Keratinocyte (primary cell): ENCODE data around the gene CYP2D6. TPM values are rescaled to one million over a fixed set of nuclear protein-coding genes. Genes with fewer than 3 reads are reported as not detected.

Source experiments
- DNase-seq: peaks from one replicate; pipeline ENCODE4 v3.0.0-alpha.2; 2011; ENCODE audit warnings: low read depth, missing footprints, low spot score
- FAIRE-seq: peaks from 2 replicates; lab custom pipeline; 2011; peaks lifted over from hg19 to GRCh38; lab: Jason Lieb, UNC
- H2AFZ ChIP-seq: 2 replicates; pipeline ENCODE4 v1.6.0; 2012; ENCODE audit warnings: low read length, control low read depth, inconsistent platforms; ENCODE audit not compliant: control insufficient read depth
- H3K27ac ChIP-seq: 2 replicates; pipeline ENCODE4 v1.5.1; 2011; ENCODE audit warnings: low read length; ENCODE audit not compliant: control insufficient read depth, insufficient read depth
- H3K27me3 ChIP-seq: 3 replicates; pipeline ENCODE4 v1.6.0; 2011; ENCODE audit warnings: low read length; ENCODE audit not compliant: control insufficient read depth, insufficient read depth; ENCODE audit errors: extremely low read depth
- H3K36me3 ChIP-seq, 2 experiments: 2 replicates in 1 of 2; 3 replicates in 1 of 2; pipeline ENCODE4 v1.5.1; 2011; ENCODE audit warnings: low read length in 2 of 2, mild to moderate bottlenecking in 1 of 2; ENCODE audit not compliant: control insufficient read depth in 2 of 2, insufficient read depth in 2 of 2; ENCODE audit errors: extremely low read depth in 1 of 2
- H3K4me1 ChIP-seq: 3 replicates; pipeline ENCODE4 v1.5.1; 2011; ENCODE audit warnings: low read length; ENCODE audit not compliant: control insufficient read depth, insufficient read depth; ENCODE audit errors: extremely low read depth
- H3K4me2 ChIP-seq: 3 replicates; pipeline ENCODE4 v1.6.0; 2011; ENCODE audit warnings: low read depth, low read length; ENCODE audit not compliant: control insufficient read depth, insufficient read depth; ENCODE audit errors: extremely low read depth
- H3K4me3 ChIP-seq, 3 experiments: fragments of 200-600 bp in 1 of 3; sonication (generic) in 1 of 3; 2 replicates in 2 of 3; 3 replicates in 1 of 3; pipeline ENCODE4 v1.5.1; 2011 to 2016; ENCODE audit warnings: low read length in 3 of 3, mild to moderate bottlenecking in 3 of 3, control low read depth in 2 of 3, inconsistent platforms in 1 of 3, low read depth in 1 of 3, mixed read lengths in 1 of 3, mixed run types in 1 of 3, moderate library complexity in 1 of 3; ENCODE audit not compliant: control insufficient read depth in 2 of 3, insufficient read depth in 2 of 3; ENCODE audit errors: extremely low read depth in 1 of 3
- H3K79me2 ChIP-seq: 2 replicates; pipeline ENCODE4 v1.6.0; 2012; ENCODE audit warnings: low read length; ENCODE audit not compliant: control insufficient read depth, insufficient read depth
- H3K9ac ChIP-seq: 3 replicates; pipeline ENCODE4 v1.6.0; 2011; ENCODE audit warnings: low read length; ENCODE audit not compliant: control insufficient read depth, insufficient read depth; ENCODE audit errors: extremely low read depth
- H3K9me1 ChIP-seq: 3 replicates; pipeline ENCODE4 v1.6.0; 2011; ENCODE audit warnings: low read length; ENCODE audit not compliant: control insufficient read depth, insufficient read depth; ENCODE audit errors: extremely low read depth
- H3K9me3 ChIP-seq: 2 replicates; pipeline ENCODE4 v1.5.1; 2012; ENCODE audit warnings: low read depth, low read length; ENCODE audit not compliant: control insufficient read depth
- H4K20me1 ChIP-seq: 3 replicates; pipeline ENCODE4 v1.6.0; 2011; ENCODE audit warnings: low read length; ENCODE audit not compliant: control insufficient read depth, insufficient read depth; ENCODE audit errors: extremely low read depth
- EZH2 ChIP-seq: IDR thresholded peaks from one replicate; pipeline ENCODE4 v1.6.1; 2012; ENCODE audit warnings: inconsistent platforms, mild to moderate bottlenecking, low read length, moderate library complexity
- dilution Hi-C: fragments of 300-500 bp; cut with MboI; formaldehyde crosslinking; loops from one replicate; pipeline ENCODE4 v1.7.0; 2020; ENCODE audit warnings: low sequenced_read_pairs; ENCODE audit not compliant: extremely low pct_ligation_motif_present
- polyA plus RNA-seq, 5 experiments: library from polyadenylated mRNA; depleted of rRNA in 3 of 5; stranded (reverse) in 3 of 5; stranded (forward) in 1 of 5; unstranded in 1 of 5; fragments of >200 nt; gene quantifications; 1 replicate in 1 of 5; 2 replicates in 3 of 5; 3 replicates in 1 of 5; pipeline versions ENCODE4 v1.2.1 to v1.2.3, GENCODE V29; 2011 to 2012; ENCODE audit warnings: missing spikeins in 2 of 5, low read depth in 1 of 5, low replicate concordance in 1 of 5
- TF ChIP-seq, protein P1 (sequence below), 3 experiments: IDR thresholded peaks in 1 of 3; conservative IDR thresholded peaks in 1 of 3; optimal IDR thresholded peaks in 1 of 3; 2 replicates in 2 of 3; 3 replicates in 1 of 3; pipeline versions ENCODE3 to v1.5.1; 2011; ENCODE audit warnings: low read length in 3 of 3, mild to moderate bottlenecking in 3 of 3, moderate library complexity in 2 of 3, control low read depth in 1 of 3, inconsistent platforms in 1 of 3; ENCODE audit not compliant: insufficient read depth in 2 of 3; ENCODE audit errors: extremely low read depth in 1 of 3

The CYP2D6 gene
- polyA plus RNA-seq, 1 donor (not counting 4 experiments of a cell fraction or from before 2014, with no cell fraction given) = 0.81 TPM

DNA sequence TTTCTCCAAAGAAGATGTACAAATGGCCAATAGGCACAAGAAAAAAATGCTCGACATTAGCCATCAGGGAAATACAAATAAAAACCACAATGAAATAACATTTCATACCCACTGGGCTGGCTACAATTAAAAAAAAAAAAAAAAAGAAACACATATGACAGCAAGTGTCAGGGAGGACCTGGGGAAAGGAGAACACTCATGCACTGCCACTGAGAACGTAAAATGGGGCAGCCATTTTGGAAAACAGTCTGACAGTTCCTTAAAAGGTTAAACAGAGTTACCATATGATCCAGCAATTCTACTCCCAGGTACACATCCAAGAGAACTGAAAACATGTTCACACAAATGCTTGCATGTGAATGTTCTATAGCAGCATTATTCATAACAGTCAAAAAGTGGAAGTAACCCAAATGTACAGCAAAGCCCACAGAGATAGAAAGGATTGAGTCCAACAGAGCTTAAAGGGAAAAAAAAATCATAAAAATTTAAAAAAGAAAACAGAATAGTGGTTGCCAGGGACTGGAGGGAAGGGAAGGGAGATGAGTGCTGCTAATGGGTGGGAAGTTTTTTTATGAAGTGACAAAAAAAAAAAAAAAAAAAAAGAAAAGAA, 48.4 kb upstream of the CYP2D6 start:
- FAIRE-seq = no peak
- no peaks in the 10 kb centered on the region for H3K9me3 ChIP-seq
- TF ChIP-seq, protein P1, sequence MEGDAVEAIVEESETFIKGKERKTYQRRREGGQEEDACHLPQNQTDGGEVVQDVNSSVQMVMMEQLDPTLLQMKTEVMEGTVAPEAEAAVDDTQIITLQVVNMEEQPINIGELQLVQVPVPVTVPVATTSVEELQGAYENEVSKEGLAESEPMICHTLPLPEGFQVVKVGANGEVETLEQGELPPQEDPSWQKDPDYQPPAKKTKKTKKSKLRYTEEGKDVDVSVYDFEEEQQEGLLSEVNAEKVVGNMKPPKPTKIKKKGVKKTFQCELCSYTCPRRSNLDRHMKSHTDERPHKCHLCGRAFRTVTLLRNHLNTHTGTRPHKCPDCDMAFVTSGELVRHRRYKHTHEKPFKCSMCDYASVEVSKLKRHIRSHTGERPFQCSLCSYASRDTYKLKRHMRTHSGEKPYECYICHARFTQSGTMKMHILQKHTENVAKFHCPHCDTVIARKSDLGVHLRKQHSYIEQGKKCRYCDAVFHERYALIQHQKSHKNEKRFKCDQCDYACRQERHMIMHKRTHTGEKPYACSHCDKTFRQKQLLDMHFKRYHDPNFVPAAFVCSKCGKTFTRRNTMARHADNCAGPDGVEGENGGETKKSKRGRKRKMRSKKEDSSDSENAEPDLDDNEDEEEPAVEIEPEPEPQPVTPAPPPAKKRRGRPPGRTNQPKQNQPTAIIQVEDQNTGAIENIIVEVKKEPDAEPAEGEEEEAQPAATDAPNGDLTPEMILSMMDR (optimal IDR thresholded peaks at IDR 0.05 in 1 of 3, IDR thresholded peaks at IDR 0.05 in 1 of 3, conservative IDR thresholded peaks at IDR 0.05 in 1 of 3; ENCODE audit: extremely low read depth in 1 of 3, insufficient read depth in 2 of 3, low read length in 3 of 3) = no peak
- TF ChIP-seq EZH2 = no peak
- H3K4me2 ChIP-seq = no peak overlapping the region
- DNase-seq = no peak
- peaks cover 5 to 15% of the 10 kb centered on the region in 2 experiments for H3K36me3 ChIP-seq
- H3K79me2 ChIP-seq = peaks cover 39% of the 10 kb centered on the region
- H3K9ac ChIP-seq = no peak overlapping the region
- dilution Hi-C loops = no loop called here
- H2AFZ ChIP-seq = no peak overlapping the region
- no peaks in the 10 kb centered on the region for H3K4me1 ChIP-seq
- H3K9me1 ChIP-seq = peaks cover 4% of the 10 kb centered on the region
- peaks cover 4% of the 10 kb centered on the region for H4K20me1 ChIP-seq
- H3K27me3 ChIP-seq = no peaks in the 10 kb centered on the region
- H3K4me3 ChIP-seq = no peak overlapping the region
- H3K27ac ChIP-seq = no peak overlapping the region

DNA sequence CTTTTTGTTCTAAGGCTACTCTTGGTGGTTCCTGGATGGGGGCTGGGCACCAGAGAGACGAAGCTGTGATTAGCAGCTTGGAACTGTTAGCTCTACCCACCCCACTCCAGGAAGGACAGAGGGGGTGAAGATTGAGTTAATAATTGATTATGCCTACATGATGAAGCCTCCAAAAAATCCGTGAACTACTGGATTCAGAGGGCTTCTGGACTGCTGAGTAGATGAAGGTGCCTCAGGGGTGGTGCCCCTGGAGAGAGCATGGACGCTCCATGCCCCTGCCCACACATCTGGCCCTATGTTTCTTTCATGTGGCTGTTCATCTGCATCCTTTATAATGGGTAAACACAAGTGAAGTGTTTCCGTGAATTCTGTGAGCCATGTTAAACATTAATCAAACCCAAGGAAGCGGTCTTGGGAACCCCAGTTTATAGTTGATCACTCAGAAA, 47.3 kb upstream of the CYP2D6 start:
- Histone ChIP-seq H3K9me3 (no peaks in the 10 kb centered on the region), H4K20me1 (peaks cover 3% of the 10 kb centered on the region), H3K79me2 (peaks cover 39% of the 10 kb centered on the region), H3K36me3 (peaks cover 5 to 17% of the 10 kb centered on the region in 2 experiments), H3K9ac (no peak overlapping the region), H3K27me3 (no peaks in the 10 kb centered on the region), H3K9me1 (peaks cover 4% of the 10 kb centered on the region), H3K4me2 (no peak overlapping the region), H2AFZ (no peak overlapping the region), H3K4me3 (no peak overlapping the region), H3K27ac (no peak overlapping the region), H3K4me1 (peaks cover under 1% of the 10 kb centered on the region)
- no peak for DNase-seq
- no peak for TF ChIP-seq EZH2
- TF ChIP-seq, protein P1 (optimal IDR thresholded peaks at IDR 0.05 in 1 of 3, IDR thresholded peaks at IDR 0.05 in 1 of 3, conservative IDR thresholded peaks at IDR 0.05 in 1 of 3; ENCODE audit: extremely low read depth in 1 of 3, insufficient read depth in 2 of 3, low read length in 3 of 3) = no peak
- FAIRE-seq = no peak
- dilution Hi-C loops = no loop called here
